SK-N-MC (cell line): ENCODE results near the gene INSIG2.

Source experiments
- DNase-seq: peaks from one replicate; pipeline ENCODE4 v3.0.0-alpha.2; 2011; ENCODE audit warnings: low read depth, low spot score
- H3K27ac ChIP-seq: fragments of 200-600 bp; sonication (generic); 2 replicates; pipeline ENCODE4 v1.5.1; 2016; ENCODE audit warnings: mixed run types
- H3K36me3 ChIP-seq: fragments of 200-600 bp; sonication (generic); 2 replicates; pipeline ENCODE4 v1.6.1; 2017; ENCODE audit warnings: antibody characterized with exemption, low read length, mixed read lengths; ENCODE audit not compliant: insufficient read depth
- H3K4me3 ChIP-seq: fragments of 200-600 bp; sonication (generic); 2 replicates; pipeline ENCODE4 v1.5.1; 2016
- H3K9ac ChIP-seq: fragments of 200-600 bp; sonication (generic); 2 replicates; pipeline ENCODE4 v1.8.0; 2017; ENCODE audit warnings: mixed run types, mixed read lengths; ENCODE audit not compliant: insufficient read length
- H3K9me3 ChIP-seq: fragments of 200-600 bp; sonication (generic); 2 replicates; pipeline ENCODE4 v1.6.1; 2017; ENCODE audit warnings: low read depth, mild to moderate bottlenecking, antibody characterized with exemption, low read length, moderate library complexity, mixed read lengths
- EZH2 ChIP-seq: fragments of 200-600 bp; sonication (generic); IDR thresholded peaks from one replicate; pipeline ENCODE4 v1.6.1; 2017; ENCODE audit warnings: antibody characterized with exemption
- FOXP2 ChIP-seq: optimal IDR thresholded peaks from 2 replicates; pipeline ENCODE3; 2011; ENCODE audit warnings: mild to moderate bottlenecking, moderate library complexity; ENCODE audit not compliant: insufficient read depth; ENCODE audit errors: extremely low read length, control extremely low read depth
- POLR2AphosphoS5 ChIP-seq: IDR thresholded peaks from 2 replicates; pipeline ENCODE4 v1.6.1; 2012; ENCODE audit warnings: mild to moderate bottlenecking, low read depth, low read length, borderline replicate concordance

INSIG2 gene

GRCh38 chr2:118114863-118115262, 26.6 kb downstream of the INSIG2 start:
- no peak overlapping the region for H3K9ac ChIP-seq
- no peak for TF ChIP-seq POLR2AphosphoS5
- no peak for TF ChIP-seq FOXP2
- no peak for TF ChIP-seq EZH2
- H3K9me3 ChIP-seq = no peaks in the 10 kb centered on the region
- H3K36me3 ChIP-seq = no peaks in the 10 kb centered on the region
- no peak overlapping the region for H3K27ac ChIP-seq
- no peak for DNase-seq
- H3K4me3 ChIP-seq = no peak overlapping the region

- no peak overlapping the region for H3K9ac ChIP-seq
- no peak for TF ChIP-seq EZH2
- TF ChIP-seq FOXP2 = no peak
- no peak for TF ChIP-seq POLR2AphosphoS5
- H3K27ac ChIP-seq = no peak overlapping the region
- DNase-seq = no peak
- H3K36me3 ChIP-seq = no peaks in the 10 kb centered on the region
- H3K9me3 ChIP-seq = no peaks in the 10 kb centered on the region
- no peak overlapping the region for H3K4me3 ChIP-seq
These were observed 27.5 kb downstream of the INSIG2 start for GRCh38 chr2:118115761-118116160.

GRCh38 chr2:118118479-118118878, 30.2 kb downstream of the INSIG2 start:
- TF ChIP-seq FOXP2 (no peak), EZH2 (no peak), POLR2AphosphoS5 (no peak)
- no peak overlapping the region for H3K9ac ChIP-seq
- H3K9me3 ChIP-seq = no peaks in the 10 kb centered on the region
- no peak for DNase-seq
- no peaks in the 10 kb centered on the region for H3K36me3 ChIP-seq
- H3K4me3 ChIP-seq = no peak overlapping the region
- no peak overlapping the region for H3K27ac ChIP-seq

- no peak overlapping the region for H3K4me3 ChIP-seq
- TF ChIP-seq FOXP2 = no peak
- TF ChIP-seq POLR2AphosphoS5 = no peak
- no peak for TF ChIP-seq EZH2
- no peak for DNase-seq
- H3K36me3 ChIP-seq = no peaks in the 10 kb centered on the region
- no peak overlapping the region for H3K9ac ChIP-seq
- H3K9me3 ChIP-seq = no peaks in the 10 kb centered on the region
- no peak overlapping the region for H3K27ac ChIP-seq
These were observed 31.0 kb downstream of the INSIG2 start for GRCh38 chr2:118119158-118119727.

GRCh38 chr2:118119761-118120400, 31.6 kb downstream of the INSIG2 start:
- no peaks in the 10 kb centered on the region for H3K9me3 ChIP-seq
- H3K36me3 ChIP-seq = no peaks in the 10 kb centered on the region
- H3K27ac ChIP-seq = no peak overlapping the region
- H3K4me3 ChIP-seq = no peak overlapping the region
- no peak for TF ChIP-seq EZH2
- no peak for TF ChIP-seq POLR2AphosphoS5
- TF ChIP-seq FOXP2 = no peak
- DNase-seq = no peak
- H3K9ac ChIP-seq = no peak overlapping the region

GRCh38 chr2:118120401-118120780, 32.1 kb downstream of the INSIG2 start:
- no peak for DNase-seq
- no peaks in the 10 kb centered on the region for H3K36me3 ChIP-seq
- H3K9me3 ChIP-seq = no peaks in the 10 kb centered on the region
- no peak overlapping the region for H3K4me3 ChIP-seq
- no peak overlapping the region for H3K9ac ChIP-seq
- no peak overlapping the region for H3K27ac ChIP-seq
- TF ChIP-seq FOXP2 (no peak), EZH2 (no peak), POLR2AphosphoS5 (no peak)

GRCh38 chr2:118121101-118121500, 32.8 kb downstream of the INSIG2 start:
- Histone ChIP-seq H3K9ac (no peak overlapping the region), H3K27ac (no peak overlapping the region), H3K4me3 (no peak overlapping the region), H3K9me3 (no peaks in the 10 kb centered on the region), H3K36me3 (no peaks in the 10 kb centered on the region)
- DNase-seq = no peak
- TF ChIP-seq FOXP2 (no peak), POLR2AphosphoS5 (no peak), EZH2 (no peak)

- DNase-seq = no peak
- Histone ChIP-seq H3K9me3 (no peaks in the 10 kb centered on the region), H3K9ac (no peak overlapping the region), H3K4me3 (no peak overlapping the region), H3K27ac (no peak overlapping the region), H3K36me3 (no peaks in the 10 kb centered on the region)
- TF ChIP-seq EZH2 (no peak), POLR2AphosphoS5 (no peak), FOXP2 (no peak)
These were observed 33.8 kb downstream of the INSIG2 start for GRCh38 chr2:118121986-118122524.

- Histone ChIP-seq H3K27ac (no peak overlapping the region), H3K4me3 (no peak overlapping the region), H3K9ac (no peak overlapping the region), H3K9me3 (no peaks in the 10 kb centered on the region), H3K36me3 (no peaks in the 10 kb centered on the region)
- no peak for DNase-seq
- TF ChIP-seq FOXP2 (no peak), EZH2 (no peak), POLR2AphosphoS5 (no peak)
These were observed 34.5 kb downstream of the INSIG2 start for GRCh38 chr2:118122594-118123281.
